Right lobe of liver (tissue), 4 donors: ENCODE data around the gene LMBR1.
"Not testable (repeated sequence)": the region's sequence is repeated elsewhere in the genome, so short reads cannot be mapped to it uniquely, and the experiment has no call there.

Source experiments
- CTCF ChIP-seq, 4 donors: fragments of 200-600 bp in 3 of 4; fragments of 450-650 bp in 1 of 4; IDR thresholded peaks; one replicate each; pipeline versions ENCODE4 v1.5.1 to v1.8.0; 2016 to 2022; ENCODE audit warnings: antibody characterized with exemption in 4 of 4, mild to moderate bottlenecking in 2 of 4
- POLR2A ChIP-seq: fragments of 450-650 bp; IDR thresholded peaks from one replicate; pipeline ENCODE4 v1.6.1; 2017; ENCODE audit warnings: antibody characterized with exemption, mild to moderate bottlenecking
- donor health status: DM: no; HTN: no; CAD: no.
- donor health status: DM: no; HTN: no; CAD: no.
- donor health status: DM: no; HTN: yes; CAD: no.

DNA sequence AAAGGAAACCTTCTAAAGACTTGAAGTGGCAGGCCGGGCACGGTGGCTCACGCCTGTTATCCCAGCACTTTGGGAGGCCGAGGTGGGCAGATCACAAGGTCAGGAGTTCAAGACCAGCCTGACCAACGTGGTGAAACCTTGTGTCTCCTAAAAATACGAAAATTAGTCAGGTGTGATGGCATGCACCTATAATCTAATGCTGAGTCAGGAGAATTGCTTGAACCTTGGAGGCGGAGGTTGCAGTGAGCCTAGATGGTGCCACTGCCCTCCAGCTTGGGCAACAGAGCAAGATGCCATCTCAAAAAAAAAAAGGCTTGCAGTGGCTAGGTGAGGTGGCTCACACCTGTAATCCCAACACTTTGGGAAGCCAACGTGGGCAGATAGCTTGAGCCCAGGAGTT is 24.6 kb downstream of the LMBR1 start:
- not testable (repeated sequence) for TF ChIP-seq CTCF (IDR thresholded peaks at IDR 0.05); POLR2A
